COR-L47 (cell line): ENCODE data around the gene FTO.

ENCODE experiments used
- DNase-seq: peaks from one replicate; lab custom pipeline; 2025; lab: John Stamatoyannopoulos, UW

The FTO gene

GRCh38 chr16:54160939-54161897 lies 457.3 kb downstream of the FTO start:
- DNase-seq, result no peak

DNA sequence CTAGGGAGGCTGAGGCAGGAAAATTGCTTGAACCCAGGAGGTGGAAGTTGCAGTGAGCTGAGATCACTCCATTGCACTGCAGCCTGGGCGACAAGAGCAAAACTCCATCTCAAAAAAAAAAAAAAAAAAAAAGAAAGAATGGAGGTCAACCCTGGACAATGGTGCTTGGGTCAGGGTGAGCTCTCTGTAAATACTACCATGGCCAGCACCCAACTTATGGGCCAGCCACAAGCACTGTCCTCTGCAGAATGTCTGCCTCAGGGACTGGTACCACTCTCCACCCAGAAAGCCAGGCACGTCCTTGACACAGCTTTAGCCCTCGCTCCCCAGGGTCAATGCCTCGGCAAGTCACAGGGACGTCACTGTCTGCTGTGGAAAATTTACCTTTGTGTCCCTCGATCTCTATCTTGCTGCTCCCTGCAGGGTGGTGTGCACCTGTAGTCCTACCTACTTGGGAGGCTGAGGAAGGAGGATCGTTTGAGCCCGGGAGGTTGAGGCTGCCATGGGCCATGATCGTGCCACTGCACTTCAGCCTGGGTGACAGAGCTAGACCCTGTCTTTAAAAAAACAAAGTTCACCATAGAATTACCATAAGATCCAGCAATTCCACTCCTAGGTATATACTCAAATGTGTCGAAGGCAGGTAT lies 459.4 kb downstream of the FTO start:
- no peak for DNase-seq

- no peak for DNase-seq
Measured at GRCh38 chr16:54164789-54165173, 460.8 kb downstream of the FTO start.

- no peak for DNase-seq
Measured at GRCh38 chr16:54165174-54165911, 461.4 kb downstream of the FTO start.

GRCh38 chr16:54165912-54166865 lies 462.2 kb downstream of the FTO start:
- no peak for DNase-seq

- DNase-seq, result no peak
Measured at GRCh38 chr16:54169112-54169511, 465.2 kb downstream of the FTO start.

DNA sequence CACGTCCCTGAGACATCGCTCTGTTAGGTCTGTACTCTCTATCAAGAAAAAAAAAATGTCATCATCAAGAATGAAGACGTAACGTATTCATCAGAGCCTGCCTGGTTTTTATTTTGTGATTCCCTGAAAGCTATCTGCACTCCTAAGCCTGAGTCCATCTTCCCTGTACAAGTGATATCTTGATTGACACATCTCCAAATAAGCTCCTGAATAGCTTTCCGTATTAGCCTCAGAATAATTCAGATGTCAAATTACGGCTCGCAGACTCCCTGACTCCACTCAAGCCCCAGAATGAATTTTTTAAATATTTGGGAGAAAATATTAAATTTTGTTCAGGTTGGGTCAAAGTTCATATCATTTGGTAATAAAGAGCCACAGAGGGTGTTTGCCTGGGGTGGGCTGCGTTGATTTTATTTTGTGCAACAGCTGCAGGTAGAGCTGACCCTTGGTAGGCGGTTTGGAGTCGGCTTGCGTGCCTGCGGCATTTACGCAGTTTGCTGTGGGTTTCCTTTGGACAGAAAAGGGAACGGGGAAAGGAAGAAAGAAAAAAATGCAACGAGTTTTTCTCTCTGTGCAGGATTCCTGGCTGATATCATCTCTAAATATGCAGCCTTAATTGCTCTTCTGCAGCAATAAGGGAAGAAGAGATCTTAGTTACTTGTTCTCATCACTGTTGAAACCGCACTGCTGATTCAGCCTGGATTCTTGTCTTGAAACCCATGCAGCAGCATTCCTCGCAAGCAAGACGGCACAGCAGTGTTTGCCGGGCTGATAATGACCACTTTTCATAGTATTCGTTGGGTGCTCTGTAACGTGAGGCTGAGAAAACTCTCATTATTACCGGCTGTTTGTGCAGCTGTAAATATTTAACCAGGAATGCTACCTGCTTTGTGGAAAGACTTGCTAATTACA lies 467.9 kb downstream of the FTO start:
- peak; percentile 82 for DNase-seq

GRCh38 chr16:54173490-54173889 lies 469.5 kb downstream of the FTO start:
- DNase-seq, result no peak

DNA sequence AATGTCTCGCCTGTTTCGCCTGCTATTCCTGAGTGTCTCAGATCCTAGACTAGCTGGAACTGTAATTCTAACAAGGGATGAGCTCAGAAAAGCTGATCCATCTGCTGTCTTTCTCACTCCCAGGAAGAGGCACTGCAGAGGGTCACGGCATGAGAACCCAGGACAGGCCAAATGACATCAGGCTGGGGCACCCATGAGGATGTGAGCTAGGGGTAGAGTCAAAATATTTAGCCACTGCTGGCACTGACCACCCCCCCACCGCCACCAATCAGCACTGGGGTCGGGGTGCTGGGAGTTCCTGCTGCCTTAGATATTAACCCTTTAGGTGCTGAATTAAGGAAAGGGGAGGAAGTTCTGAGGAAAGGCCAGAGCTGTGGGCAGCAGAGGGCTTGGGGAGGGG lies 470.2 kb downstream of the FTO start:
- no peak for DNase-seq

- no peak for DNase-seq
Measured at GRCh38 chr16:54174750-54175149, 470.8 kb downstream of the FTO start.

DNA sequence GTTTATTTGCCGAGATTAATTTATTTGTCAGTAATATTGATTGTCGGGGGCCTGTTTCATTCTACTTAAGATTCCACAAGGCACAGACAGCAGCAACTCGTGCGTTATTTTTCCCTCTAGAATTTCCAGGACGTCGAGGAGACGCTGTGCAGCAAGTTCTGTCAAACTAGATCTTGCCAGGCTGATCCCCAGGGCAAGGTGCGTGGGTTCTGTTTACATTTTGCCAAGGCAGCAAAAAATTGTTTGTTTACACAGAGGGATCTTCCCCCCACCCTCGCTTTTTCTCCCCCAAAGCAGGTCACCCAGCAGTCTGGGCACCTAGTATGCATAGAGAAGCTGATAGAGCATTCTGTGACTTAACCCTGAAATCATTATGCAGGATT lies 471.2 kb downstream of the FTO start:
- no peak for DNase-seq

- no peak for DNase-seq
Measured at GRCh38 chr16:54175552-54176375, 471.8 kb downstream of the FTO start.

GRCh38 chr16:54176376-54176901 lies 472.5 kb downstream of the FTO start:
- DNase-seq, result no peak

DNA sequence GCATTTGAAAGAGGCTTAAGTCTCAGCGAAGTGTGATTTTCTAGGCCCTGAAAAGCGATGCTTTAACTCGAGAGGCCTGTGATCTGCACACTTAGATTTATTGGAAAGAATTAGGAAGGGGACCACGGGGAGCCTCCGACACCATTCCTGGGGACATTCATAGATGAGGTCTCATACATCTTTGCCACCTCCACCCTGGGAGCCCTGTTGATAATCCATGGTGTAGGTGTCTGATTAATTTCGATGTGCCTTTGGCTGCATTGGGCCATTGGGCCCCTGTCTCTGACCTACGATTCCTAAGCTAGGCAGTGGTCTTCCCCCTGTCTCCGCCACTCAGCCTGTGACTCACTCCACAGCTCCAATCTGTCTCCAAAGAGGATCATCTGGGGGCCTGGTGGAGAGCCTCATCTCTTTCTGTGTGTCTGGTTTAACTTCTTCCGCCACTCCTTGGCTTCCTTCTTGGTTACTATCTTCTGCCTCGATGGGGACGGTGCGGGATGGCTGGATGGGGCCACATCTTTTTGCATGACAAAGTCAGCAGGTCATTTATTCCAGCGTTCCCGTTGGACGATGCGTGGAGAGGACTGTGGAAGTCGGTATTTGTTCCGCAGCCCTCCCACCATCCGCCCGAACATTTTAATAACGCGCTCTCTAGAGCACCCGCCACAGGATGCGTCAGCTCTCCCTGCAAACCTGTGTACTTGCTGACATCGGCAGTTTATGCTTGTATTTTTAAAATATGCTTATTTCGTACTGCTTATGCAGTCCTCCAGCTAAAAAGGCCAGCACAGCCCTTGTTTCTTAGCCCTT lies 473.3 kb downstream of the FTO start:
- no peak for DNase-seq

GRCh38 chr16:54177862-54178477 lies 474.0 kb downstream of the FTO start:
- DNase-seq, result no peak

DNA sequence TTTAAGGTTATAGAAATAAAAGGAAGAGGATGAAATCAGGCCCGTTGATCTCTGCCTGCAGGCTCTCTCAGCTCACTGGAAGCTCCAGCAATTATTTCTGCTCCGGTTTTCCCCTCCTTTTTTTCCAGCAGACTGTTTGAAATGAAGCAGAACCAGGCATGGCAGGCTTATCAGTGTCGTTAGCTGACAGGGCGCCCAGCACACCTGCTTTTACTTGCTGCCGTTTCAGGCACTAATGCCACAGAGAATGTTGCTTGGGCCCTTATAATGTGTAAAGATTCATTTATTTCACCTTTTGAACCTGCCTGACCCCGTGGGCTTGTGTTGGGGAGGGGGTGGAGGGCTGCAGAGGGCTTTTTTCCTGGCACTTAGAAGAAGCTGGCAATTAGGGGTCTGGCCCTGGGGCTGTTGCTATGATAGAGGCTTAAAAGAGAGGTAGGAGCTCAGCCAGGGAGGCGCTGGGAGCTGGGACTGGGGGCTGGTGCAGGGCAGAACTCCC lies 474.6 kb downstream of the FTO start:
- DNase-seq, result no peak

- no peak for DNase-seq
Measured at GRCh38 chr16:54180421-54181359, 476.7 kb downstream of the FTO start.
